ENCODE measurements around the gene TOP3B. TPM values are rescaled to one million over a fixed set of nuclear protein-coding genes. Genes with fewer than 3 reads are reported as not detected.

Gene TOP3B
- total RNA-seq, 1 donor from 2014 or later: 83.5 TPM

DNA sequence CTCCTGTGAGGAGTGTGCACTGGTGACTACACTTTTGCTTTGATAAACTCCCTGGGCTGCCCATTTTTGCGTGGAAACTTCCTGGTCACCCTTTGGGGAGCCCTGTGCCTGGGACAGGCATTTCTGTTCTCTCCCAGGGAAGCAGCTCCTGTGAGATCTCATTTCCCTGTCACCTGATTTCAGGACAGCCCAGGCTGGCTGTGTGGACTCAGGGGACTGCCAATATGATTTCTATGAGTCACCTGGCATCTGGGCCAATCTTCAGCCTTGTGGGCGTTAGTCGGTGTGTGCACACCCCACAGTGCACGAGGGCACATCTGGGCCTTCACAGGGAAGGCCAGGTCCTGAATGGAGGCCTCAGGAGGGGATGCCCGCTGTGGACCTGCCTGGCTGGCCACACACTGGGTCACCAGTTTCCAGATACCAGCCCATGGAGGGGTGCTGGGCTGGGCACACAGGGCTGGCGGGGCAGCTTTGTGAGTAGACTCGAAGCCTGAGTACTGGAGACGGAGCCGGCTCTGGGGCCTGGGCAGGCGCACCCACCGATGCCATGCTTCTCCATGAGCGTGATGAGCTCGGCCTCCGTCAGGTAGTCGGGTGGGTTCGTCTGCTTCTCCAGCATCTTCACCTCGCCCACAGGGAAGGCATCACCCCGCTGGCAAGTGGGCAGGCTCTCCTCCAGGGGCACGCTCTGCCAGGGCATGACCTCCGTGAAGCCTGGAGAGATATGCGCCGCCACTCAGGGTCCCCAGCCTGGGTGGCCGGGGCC lies 20.5 kb downstream of the TOP3B start:
- TF ChIP-seq CTCF (IDR thresholded peaks at IDR 0.05; ENCODE audit: partially characterized antibody, unreplicated experiment): no peak
- Mint-ChIP-seq H3K36me3 (ENCODE audit: unreplicated experiment) (no peaks in the 10 kb centered on the region), H3K9me3 (ENCODE audit: unreplicated experiment) (peaks cover under 1% of the 10 kb centered on the region), H3K27me3 (ENCODE audit: unreplicated experiment) (peaks cover 3% of the 10 kb centered on the region), H3K4me3 (ENCODE audit: unreplicated experiment) (no peak overlapping the region), H3K4me1 (ENCODE audit: low read depth, unreplicated experiment) (no peaks in the 10 kb centered on the region), H3K27ac (ENCODE audit: unreplicated experiment) (no peak overlapping the region)
- DNase-seq: no peak

- peaks cover 3% of the 10 kb centered on the region for H3K27me3 Mint-ChIP-seq (ENCODE audit: unreplicated experiment)
- H3K9me3 Mint-ChIP-seq (ENCODE audit: unreplicated experiment): no peaks in the 10 kb centered on the region
- no peak for DNase-seq
- H3K4me1 Mint-ChIP-seq (ENCODE audit: low read depth, unreplicated experiment): no peaks in the 10 kb centered on the region
- no peak overlapping the region for H3K27ac Mint-ChIP-seq (ENCODE audit: unreplicated experiment)
- no peaks in the 10 kb centered on the region for H3K36me3 Mint-ChIP-seq (ENCODE audit: unreplicated experiment)
- no peak overlapping the region for H3K4me3 Mint-ChIP-seq (ENCODE audit: unreplicated experiment)
- no peak for TF ChIP-seq CTCF (IDR thresholded peaks at IDR 0.05; ENCODE audit: partially characterized antibody, unreplicated experiment)
Observed at GRCh38 chr22:21961127-21961867, 21.3 kb downstream of the TOP3B start.

GRCh38 chr22:21960200-21961126 lies 22.1 kb downstream of the TOP3B start:
- no peak for TF ChIP-seq CTCF (IDR thresholded peaks at IDR 0.05; ENCODE audit: partially characterized antibody, unreplicated experiment)
- no peaks in the 10 kb centered on the region for H3K9me3 Mint-ChIP-seq (ENCODE audit: unreplicated experiment)
- no peak overlapping the region for H3K4me3 Mint-ChIP-seq (ENCODE audit: unreplicated experiment)
- H3K36me3 Mint-ChIP-seq (ENCODE audit: unreplicated experiment): no peaks in the 10 kb centered on the region
- H3K27me3 Mint-ChIP-seq (ENCODE audit: unreplicated experiment): peaks cover 3% of the 10 kb centered on the region
- H3K27ac Mint-ChIP-seq (ENCODE audit: unreplicated experiment): no peak overlapping the region
- no peaks in the 10 kb centered on the region for H3K4me1 Mint-ChIP-seq (ENCODE audit: low read depth, unreplicated experiment)
- no peak for DNase-seq

GRCh38 chr22:21959274-21960074 lies 23.1 kb downstream of the TOP3B start:
- no peak overlapping the region for H3K27ac Mint-ChIP-seq (ENCODE audit: unreplicated experiment)
- TF ChIP-seq CTCF (IDR thresholded peaks at IDR 0.05; ENCODE audit: partially characterized antibody, unreplicated experiment): no peak
- no peaks in the 10 kb centered on the region for H3K4me1 Mint-ChIP-seq (ENCODE audit: low read depth, unreplicated experiment)
- no peak overlapping the region for H3K4me3 Mint-ChIP-seq (ENCODE audit: unreplicated experiment)
- no peaks in the 10 kb centered on the region for H3K9me3 Mint-ChIP-seq (ENCODE audit: unreplicated experiment)
- peaks cover 3% of the 10 kb centered on the region for H3K27me3 Mint-ChIP-seq (ENCODE audit: unreplicated experiment)
- no peak for DNase-seq
- no peaks in the 10 kb centered on the region for H3K36me3 Mint-ChIP-seq (ENCODE audit: unreplicated experiment)

Measured in glutamatergic neuron (in vitro differentiated cells).